ENCODE data around the gene SHB.

Gene SHB

DNA sequence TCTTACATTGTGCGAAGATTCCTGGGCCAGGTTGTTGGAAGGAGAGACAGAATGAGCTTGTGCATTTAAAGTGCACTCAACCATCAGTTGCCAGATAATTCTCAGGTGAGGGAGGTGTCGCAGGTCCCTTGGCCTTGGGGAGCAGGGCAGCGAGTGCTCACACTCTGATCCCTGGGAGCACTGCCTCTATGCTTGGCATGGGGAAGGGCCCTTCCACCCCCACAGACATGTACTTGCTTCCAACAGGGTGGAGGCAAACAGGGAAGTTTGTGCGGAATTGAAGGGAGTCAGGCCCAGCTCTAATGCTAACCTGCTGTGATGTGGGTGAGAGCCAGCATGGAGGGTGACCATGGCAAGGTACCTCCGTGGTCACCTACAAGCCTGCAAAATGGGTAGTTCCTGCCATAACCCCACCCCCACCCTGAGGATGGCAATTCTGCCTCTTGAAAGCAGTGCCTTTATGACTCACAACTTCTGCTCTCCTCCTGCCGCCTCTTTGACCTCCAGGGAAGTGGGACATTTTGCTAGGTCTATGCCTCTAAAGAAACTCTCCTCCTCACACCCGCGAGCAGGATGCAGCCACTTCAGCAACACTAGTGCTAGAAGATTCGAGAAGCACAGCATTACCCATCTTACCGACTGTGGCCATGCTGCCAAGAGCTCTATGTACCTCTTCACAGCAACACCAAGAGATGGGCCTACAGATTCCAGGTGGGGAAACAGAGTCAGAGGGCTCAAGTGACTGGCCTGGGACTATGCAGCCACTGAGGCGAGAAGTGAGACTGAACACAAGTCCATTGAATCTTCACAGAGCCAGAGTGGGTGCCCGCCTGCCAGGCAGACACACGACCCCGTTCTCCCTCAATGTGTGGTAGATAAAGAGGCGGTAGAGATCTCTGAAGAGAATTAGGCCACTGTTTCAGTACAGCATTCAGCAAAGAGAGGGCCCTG lies 143.0 kb downstream of the SHB start:
- no peak for DNase-seq

DNA sequence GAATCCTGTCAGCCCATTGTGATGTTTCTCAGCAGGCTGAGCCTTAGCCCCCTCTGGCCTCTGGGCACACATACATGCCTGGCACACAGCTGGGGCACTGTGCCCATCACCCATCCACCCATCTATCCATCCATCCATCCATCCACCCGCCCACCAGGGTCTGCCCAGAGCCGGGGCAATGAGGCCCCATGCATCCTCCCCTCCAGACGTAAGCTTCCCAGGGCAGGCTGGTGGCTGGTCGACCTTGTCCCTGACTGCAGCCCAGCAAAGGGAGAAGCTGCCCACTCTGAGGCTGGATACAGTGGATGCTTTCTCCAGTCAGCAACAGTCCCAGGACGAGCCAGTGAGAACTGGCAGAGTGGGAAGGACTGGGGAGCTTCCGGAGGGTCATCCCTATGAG lies 144.0 kb downstream of the SHB start:
- no peak for DNase-seq

DNA sequence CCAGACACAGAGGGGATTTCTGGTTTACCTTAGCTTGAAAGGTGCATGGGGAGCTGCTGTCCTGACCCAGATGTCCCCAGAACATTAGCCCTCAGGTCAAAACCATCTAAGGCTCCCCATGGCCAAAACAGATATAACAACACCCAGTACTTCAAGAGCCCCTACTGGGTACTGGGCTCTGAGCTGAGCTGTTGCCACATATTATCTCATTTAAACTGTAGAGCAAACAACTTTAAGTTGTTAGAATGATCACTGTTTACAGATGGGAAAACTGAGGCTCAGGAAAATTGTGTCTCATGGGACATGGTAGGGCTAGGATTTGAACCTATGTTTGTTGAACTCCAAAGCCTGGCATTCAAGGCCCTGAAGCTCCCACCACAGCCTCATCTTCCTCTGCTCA lies 144.5 kb downstream of the SHB start:
- no peak for DNase-seq

DNA sequence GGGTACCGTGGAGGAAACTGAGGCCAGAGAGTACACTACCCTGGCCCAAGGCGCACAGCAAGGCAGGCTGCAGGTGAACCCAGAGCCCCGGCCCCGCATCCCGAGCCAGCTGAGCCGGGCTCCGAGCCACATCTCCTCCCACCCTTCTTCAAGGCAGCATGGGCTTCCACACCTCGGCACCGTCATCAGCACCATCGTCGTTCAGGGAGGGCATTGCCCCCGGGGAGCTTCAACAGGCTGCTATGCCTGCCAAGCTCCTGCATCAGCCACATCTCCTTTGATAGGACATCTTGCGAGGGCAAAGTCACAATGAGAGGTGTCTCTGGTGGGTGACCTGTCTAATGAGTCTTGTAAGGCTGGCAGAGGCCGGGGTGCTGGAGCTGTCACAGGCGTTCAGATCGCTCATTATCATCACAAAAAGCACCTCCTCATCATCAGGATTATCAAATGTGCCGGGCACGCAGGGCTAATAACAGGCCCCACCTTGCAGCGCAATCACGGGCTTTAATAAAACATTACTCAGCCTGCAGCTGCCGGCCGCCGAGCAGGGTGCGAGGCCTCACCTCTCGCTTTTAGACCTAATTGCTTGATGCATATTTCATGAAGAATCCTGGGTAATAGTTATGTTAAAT lies 145.1 kb downstream of the SHB start:
- no peak for DNase-seq

DNA sequence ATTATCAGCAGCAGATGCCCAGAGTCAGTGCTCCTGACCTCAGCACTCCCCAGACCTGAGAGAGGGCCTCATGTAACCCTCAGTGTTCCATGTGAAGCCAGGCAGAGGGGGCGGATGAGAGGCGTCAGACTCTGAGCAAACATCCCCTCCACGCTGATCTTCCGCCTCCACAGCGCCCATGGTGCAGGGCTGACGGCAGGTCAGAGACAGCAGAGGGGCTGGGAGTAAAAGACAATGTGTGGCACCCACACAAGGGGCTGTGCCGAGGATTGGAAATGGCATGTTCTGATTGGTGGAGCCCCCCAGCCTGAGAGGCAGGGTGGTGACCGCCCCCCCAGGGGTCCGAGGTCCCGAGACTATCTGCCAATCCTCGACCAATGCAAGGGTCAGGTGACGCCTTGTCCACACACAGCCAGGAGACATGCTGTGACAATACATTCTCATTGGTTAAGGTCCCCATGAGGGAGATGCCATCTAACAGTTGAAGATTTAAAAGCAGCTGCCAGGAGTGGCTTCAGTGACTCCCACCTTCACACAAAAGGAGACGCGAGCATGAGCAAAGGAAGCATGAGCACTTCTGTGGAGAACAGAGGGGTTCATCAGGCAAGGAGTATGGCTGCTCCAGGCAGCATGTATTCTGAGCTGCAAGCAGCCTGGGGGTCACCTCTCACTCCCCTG lies 145.8 kb downstream of the SHB start:
- DNase-seq = no peak

DNA sequence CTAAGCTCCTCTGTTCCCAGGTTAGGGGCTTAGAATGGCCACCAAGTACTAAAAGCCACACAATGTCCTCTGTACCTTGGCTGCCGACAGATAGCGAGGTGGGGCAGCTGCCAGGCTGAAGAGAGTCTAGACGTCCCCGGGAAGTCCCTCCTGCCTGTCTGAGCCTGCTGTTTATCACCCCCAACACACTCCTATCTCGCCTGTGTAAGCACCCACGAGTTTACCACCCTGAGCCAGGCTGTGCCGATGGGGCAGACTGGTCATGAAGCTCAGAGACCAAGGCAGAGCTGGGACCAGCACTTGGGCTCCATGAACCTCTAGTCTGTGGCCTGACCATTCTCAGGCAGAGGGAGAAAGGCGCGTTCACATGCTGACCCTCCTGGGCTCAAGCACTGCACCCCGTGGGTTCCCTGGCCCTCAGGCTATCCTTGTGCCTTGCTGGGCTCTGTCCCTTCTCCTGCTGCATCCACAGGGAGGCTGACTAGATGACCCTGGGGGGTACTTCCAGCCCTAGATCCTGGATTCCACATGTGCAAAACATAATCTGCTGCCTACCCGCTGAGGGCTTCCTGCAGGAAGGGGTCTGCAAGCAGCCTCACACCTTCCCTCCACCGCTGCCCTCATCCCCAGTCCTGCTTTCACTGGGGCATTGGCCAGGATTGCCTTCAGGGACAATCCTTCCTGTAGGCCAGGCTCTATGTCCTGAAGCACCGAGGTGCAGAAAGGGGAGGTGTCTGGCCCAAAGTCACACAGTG lies 146.5 kb downstream of the SHB start:
- DNase-seq = no peak

DNA sequence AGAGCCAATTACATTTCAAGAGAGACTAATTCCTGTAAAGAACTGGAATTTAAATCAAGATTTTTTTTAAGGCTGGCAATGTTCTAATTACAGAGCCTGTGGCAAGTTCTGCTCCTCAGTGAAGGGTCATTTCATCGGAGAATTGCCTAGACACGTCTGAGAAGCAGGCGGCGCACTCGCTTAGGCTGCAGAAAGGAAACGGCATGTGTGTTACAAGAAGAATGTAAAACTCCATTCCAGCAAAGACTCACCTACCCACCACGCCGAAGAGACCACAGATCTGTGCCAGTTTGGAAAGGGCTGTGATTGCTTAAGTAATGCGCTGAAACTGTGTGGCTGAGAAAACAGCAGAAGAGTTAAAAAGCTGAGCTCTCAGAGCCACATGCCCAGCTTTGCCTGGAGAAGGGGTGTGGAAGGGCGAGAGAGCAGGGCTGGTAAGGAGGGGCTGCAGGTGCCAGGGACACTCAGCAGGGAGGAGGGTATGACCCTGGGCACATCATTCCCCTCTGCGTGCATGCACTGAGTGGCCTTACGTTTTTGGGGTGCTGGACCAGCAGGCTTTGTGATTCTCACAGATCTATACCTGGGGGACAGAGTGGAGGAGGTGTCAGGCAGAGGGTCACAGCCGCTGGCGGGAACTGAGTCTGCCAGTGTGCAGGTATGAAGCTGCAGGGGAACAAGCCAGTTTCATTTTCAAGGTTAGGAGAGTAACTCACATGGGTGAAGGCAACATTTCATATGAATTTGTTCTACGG lies 147.3 kb downstream of the SHB start:
- no peak for DNase-seq

DNA sequence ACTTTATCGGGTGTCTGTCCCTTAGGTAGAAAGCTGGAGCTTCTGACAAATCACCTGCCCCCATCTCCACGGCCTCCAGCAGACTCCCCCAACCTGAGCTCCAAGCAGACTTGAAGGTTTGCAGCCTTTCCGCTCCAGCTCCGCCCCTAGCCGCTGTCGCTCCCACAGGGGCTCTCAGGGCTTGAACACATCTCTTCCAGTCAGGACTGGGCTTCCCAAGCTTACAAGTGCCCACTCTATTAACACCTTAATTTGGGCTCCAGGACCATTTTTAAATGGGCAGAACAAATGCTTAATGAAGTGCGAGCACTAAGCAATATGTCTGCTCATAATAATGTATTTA lies 147.9 kb downstream of the SHB start:
- no peak for DNase-seq

DNA sequence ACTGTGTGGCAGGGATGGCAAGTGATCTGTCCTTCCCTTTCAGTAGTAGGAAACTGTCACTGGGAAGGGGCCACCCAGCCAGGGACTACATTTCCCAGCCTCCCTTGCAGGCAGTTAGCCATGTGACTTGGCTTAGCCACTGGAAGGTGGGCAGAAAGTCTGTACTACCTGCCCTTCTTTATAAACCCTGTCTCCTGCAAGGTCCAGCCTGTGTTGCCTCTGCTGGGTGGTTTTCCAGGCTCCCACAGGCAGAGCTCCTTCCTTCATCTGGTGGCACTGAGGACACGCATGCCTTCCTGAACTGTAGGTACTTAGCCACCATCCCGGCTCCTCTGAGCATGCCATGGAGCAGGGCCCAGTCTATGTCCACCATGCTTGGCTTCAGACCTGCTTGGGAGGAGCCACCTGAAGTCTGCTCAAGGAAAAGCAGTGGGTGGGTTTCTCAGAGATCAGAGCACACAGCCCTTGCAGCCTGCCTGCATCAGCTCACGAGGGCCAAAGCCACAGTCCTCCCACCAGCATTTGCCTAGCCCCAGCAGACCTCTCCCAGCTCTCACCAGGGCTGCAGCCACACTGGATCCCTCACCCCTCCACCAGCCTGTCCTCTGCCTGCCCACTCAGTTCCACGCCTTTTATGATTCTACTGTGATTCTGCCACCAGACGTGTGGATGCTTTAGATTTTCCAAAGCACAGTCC lies 148.4 kb downstream of the SHB start:
- no peak for DNase-seq

DNA sequence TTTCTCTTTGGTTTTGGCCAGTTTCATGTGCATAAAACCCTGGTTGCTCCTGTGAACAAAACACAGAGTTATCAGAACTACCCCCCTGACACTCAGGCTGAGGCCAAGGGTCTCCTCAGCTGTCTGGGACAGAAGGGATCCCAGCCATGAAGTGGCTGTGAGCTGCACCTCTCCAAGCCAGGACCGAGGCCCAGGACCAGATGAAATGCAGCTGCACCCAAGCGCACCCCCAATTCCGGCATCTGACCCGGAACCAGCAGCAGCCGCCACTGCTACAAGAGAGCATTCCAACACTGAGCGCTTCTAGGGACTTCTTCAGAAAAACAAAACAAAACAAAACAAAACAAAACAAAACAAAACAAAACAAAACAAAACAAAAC lies 149.1 kb downstream of the SHB start:
- DNase-seq = no peak

DNA sequence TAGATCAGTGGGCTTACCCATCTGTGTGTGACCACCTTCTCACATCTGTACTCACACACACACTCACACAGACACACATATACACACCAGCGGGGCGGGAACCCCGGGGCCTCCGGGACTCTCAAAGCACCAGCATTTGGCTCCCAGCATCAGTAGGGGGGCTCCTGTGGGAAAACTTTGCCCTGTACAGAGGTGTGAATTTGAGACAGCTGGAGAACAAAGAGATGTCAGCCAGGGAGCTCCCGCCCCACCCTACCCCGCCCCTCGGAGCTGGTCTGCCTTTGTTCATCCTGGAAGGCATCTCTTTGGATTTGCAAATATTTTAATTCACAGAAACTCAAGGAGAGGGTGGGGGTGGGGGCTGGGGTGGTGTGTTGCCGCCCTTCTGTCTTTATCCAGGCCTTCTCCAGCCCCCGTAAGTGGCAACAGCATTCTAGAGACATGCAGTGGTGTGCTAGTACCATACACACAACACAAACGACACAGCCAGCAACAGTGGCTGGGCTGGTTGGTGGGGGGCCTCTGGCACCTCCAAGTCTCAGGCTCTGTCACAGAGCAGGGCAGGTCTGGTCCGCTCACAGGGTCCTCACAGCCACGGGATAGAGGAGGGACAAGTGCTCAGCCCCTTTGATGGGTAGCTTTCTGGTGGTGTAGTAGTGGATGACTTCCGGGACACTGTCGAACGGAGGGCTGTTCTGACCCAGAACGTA lies 149.6 kb downstream of the SHB start:
- DNase-seq = no peak

DNA sequence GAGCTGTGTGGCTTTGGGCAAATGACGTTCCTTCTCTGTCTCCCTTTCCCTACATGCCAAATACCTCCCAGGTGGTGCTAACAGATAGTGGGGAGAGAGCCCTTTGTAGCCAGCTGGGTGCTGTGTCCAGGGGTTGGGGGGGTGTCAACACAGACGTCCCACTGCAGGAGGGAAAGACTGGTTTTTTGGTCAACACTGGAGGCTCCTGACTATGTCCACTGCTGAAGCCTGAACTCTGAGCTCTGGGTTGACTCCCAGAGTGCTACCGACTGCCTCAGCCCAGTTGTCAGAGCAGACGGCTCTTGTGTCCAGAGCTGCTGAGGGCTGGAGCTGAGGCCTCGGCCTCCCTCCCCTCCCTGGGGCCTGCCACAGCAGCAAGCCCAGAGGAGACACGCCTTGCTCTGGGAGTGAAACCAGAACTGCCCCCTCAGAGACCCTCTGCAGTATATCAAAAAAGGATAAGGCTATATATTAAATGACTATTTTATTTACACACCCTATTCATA lies 150.3 kb downstream of the SHB start:
- no peak for DNase-seq

DNA sequence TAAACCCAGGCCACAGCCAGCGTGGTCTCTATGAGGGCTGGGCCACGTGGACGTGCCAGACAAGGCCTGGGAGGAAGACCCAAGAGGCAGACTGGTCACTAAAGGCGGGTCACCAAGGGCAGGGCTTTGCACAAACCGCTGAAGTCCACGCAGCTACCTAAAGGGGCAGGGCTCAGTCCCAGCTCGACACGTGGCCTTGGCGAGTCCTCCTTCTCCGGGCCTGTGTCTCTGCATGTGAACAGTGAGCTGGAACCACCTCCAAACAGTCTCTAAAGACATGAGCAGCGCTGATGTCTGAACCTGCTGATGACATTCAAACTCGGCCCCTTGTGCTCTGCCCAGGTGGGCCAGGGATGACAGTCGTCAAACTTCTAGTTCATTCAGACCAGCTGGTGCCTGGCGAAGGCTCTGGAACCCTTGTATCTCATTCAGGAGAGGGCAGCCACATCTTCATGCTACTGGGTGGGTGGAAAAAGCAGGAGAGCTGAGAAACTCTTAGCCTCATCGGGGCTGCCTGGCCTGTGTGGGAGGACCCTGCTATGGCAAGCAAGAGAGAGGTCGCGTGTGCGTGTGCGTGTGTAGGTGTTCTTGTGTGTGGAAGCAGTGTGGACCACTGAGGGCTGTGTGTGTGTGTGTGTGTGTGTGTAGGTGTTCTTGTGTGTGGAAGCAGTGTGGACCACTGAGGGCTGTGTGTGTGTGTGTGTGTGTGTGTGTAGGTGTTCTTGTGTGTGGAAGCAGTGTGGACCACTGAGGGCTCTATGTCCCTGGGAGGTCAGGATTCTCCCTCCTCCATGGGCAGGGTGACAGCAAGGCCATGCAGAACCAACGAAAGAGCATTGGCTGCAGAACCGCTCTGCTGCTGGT lies 151.0 kb downstream of the SHB start:
- no peak for DNase-seq

DNA sequence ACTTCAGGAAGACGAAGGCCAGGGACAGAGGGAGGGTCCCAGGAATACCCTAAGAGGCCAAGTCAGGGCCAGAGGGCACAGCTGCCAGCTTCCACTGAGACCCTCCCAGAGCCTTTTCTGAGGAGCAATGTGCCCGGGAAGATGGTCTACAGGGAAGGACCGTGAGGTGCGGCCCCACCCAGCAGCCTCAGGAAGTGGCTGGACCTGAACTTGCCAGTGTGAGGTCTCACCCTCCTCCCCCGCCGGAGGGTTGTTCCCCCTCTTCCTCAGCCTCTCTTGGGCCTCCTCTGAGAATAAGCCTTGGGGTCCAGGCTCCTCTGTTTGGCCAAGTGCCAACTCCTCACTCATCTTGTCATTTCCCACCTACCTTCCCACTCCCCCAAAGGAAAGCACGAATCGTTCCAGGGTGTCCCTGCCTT lies 151.7 kb downstream of the SHB start:
- DNase-seq = no peak

DNA sequence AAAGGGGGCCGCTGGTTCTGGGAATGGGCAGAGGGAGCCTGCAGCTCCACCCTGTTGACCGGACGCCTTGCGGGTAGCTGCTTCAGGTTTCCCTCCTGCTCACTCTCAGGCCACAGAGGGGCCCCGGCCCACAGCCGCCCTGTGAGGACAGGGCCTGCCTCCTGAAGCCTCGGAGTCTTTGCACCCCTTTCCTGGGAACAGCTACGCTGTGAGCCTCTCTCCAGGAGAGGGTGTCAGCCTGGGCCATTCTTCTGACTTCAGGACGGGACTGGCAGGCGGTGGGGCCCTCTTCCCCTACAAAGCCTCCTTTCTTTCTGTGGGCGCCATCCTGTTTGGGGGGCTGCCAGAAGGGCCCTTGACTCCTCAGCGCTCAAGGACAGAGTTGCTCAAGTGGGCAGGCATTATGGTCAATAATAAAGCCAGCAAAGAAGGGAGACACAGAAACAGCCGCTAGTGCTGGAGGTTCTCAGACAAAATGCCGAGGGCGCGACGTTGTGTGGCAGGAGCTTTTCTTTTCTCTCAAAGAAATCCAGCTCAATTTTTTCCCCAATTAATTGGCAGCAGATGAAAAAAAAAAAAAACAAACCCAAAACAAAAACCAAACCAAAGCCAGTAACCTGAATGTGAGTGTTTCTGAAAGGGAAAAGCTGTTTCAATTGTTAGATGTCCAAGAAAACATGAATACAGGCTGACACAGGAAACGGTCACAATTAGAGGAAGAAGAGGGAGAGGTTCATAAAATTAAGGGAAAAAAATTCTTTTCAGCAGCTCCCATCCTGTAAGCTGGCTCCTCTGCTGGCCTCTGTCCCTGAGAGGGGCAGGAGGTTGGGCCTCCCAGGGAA lies 152.3 kb downstream of the SHB start:
- DNase-seq = no peak

DNA sequence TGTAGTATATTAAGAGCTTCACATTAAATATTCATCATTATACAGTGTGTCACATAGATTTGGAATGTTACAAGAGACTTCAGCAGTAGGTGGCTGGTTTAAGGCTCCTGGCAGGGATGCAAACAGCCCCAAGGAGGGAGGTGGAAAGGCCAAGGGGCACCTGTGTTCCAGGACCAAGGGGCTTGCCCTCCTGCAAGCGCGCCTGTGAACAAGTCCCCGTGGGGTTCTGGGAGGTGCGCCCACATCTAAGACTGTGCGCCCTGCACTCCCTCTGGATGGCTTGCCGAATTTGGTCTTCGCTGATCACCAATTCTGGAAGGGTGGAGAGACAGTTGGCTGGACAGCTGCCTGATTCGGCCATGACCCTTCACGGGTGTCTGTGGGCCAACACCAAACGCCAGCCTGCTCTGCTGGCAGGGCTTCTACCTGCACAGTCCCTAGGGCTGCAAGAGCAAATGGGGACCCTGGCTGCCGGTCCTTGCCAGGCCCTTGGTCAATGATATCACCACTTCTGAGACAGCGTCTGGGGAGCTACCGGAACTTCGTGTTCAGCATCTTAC lies 153.0 kb downstream of the SHB start:
- DNase-seq = no peak

DNA sequence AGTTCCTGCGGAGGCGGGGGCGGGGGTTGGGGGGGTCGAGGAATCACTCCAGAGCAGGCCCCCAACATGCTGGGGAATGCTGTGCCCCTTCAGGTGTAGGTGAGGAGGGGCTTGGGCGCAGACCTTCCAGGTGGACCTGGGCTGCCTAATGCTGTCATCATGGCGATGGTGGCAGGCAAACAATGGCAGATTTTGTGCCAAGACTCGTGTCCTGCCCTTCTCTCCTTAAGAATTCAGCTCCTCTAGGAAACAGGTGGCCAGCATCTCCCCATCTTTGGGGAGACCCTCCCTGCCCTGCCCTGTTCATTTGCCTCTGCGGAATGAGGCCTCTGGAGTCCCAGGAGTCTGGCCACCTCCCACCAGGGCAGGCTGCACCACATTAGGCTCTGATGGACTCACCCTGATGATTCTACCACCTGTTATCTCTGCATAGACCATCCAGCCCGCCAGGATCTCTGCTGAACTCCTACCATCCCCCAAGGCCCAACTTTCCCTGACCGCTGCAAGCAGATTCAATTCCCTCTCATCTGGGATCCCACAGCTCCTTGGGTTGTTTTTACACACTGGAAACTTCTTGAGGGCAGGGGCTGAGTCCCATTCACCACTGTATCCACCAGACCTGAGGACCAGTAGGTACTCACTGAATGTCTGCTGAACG lies 154.2 kb downstream of the SHB start:
- DNase-seq = no peak

DNA sequence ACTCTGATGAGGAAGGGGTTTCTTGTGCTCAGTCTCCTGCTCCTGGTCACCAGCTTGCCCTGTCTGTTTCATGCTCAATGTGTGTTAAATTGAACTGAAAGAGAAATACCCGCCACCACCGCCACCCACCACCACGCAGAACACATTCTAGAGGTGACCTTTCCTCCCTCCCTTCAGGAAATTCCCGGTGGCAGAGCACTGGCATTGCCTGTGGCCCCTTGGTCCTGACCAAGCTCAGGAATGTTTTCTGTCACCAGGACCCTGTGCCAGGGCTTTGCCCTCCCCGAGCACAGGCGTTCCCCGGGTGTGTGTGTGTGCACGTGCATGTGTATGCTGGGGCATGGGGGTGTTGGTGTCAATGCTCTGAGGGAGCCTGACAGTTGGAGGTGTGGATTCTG lies 154.9 kb downstream of the SHB start:
- no peak for DNase-seq

Measured in activated CD8-positive, alpha-beta memory T cell treated with anti-CD3 and anti-CD28 coated beads, Interleukin-2, amount 50 U/mL, for 4 hours (primary cell).